IMR-90 (cell line): Measurements from ENCODE around the gene EYS. TPM values are rescaled to one million over a fixed set of nuclear protein-coding genes. Genes with fewer than 3 reads are reported as not detected.

Source experiments
- ATAC-seq: fragments of 200-7000 bp; cut with Tn5 transposase; 2 replicates; pipeline ENCODE4 v1.9.1; 2020; ENCODE audit warnings: low read depth, mild to moderate bottlenecking, moderate library complexity
- BruUV-seq: library from RNA; stranded (reverse); fragments of 400-500 nt; replicated peaks from 2 replicates; lab custom pipeline; 2021; lab: Mats Ljungman, UMichigan
- CTCF ChIA-PET: fragments of 300-600 bp; formaldehyde crosslinking; extraction: SDS; loops from one replicate; lab custom pipeline; 2021; ENCODE audit warnings: antibody characterized with exemption; lab: Yijun Ruan, JAX
- POLR2A ChIA-PET: fragments of 300-600 bp; sonication (Branson Sonifier 250); formaldehyde crosslinking; loops from one replicate; lab custom pipeline; 2022; ENCODE audit warnings: antibody characterized with exemption; ENCODE audit not compliant: unreplicated experiment; lab: Charles Lee
- DNase-seq: peaks from one replicate; pipeline ENCODE4 v3.0.0; 2013
- H2AFZ ChIP-seq: replicated peaks from 2 replicates; pipeline ENCODE3; 2013; ENCODE audit warnings: low read length, mild to moderate bottlenecking; ENCODE audit not compliant: poor library complexity
- H2AK5ac ChIP-seq: 2 replicates; pipeline ENCODE4 v1.6.1; 2013; ENCODE audit warnings: low read depth, low read length, inconsistent platforms
- H2AK9ac ChIP-seq: replicated peaks from 2 replicates; pipeline ENCODE3; 2013; ENCODE audit warnings: mild to moderate bottlenecking, low read depth, low read length, moderate library complexity; ENCODE audit not compliant: poor library complexity
- H2BK120ac ChIP-seq: 2 replicates; pipeline ENCODE4 v1.6.1; 2013; ENCODE audit warnings: low read depth, low read length, inconsistent platforms
- H2BK15ac ChIP-seq: 3 replicates; pipeline ENCODE4 v1.6.1; 2013; ENCODE audit warnings: low read depth, low read length, inconsistent platforms
- H2BK20ac ChIP-seq: 2 replicates; pipeline ENCODE4 v1.6.1; 2013; ENCODE audit warnings: low read depth, mild to moderate bottlenecking, inconsistent platforms, low read length, moderate library complexity
- H2BK5ac ChIP-seq: 2 replicates; pipeline ENCODE4 v1.6.1; 2013; ENCODE audit warnings: mild to moderate bottlenecking, low read depth, low read length, inconsistent platforms; ENCODE audit not compliant: poor library complexity, severe bottlenecking
- H3K14ac ChIP-seq: replicated peaks from 2 replicates; pipeline ENCODE4 v1.6.1; 2013; ENCODE audit warnings: low read depth, low read length, inconsistent platforms
- H3K18ac ChIP-seq: 2 replicates; pipeline ENCODE4 v1.6.1; 2013; ENCODE audit warnings: low read depth, low read length, control low read depth
- H3K23ac ChIP-seq: 2 replicates; pipeline ENCODE4 v1.6.1; 2013; ENCODE audit warnings: low read depth, low read length, inconsistent platforms
- H3K27ac ChIP-seq: 2 replicates; pipeline ENCODE4 v1.5.1; 2013; ENCODE audit warnings: mild to moderate bottlenecking, control low read depth, low read length; ENCODE audit not compliant: insufficient read depth
- H3K27me3 ChIP-seq: 2 replicates; pipeline ENCODE4 v1.6.1; 2013; ENCODE audit warnings: low read length; ENCODE audit not compliant: control insufficient read depth, insufficient read depth
- H3K36me3 ChIP-seq: 2 replicates; pipeline ENCODE4 v1.6.1; 2013; ENCODE audit warnings: low read length, mixed read lengths; ENCODE audit not compliant: control insufficient read depth, insufficient read depth
- H3K4ac ChIP-seq: 2 replicates; pipeline ENCODE4 v1.6.1; 2013; ENCODE audit warnings: low read depth, low read length, inconsistent platforms
- H3K4me1 ChIP-seq: 2 replicates; pipeline ENCODE4 v1.6.1; 2013; ENCODE audit warnings: low read length, mixed read lengths; ENCODE audit not compliant: control insufficient read depth, insufficient read depth
- H3K4me2 ChIP-seq: 2 replicates; pipeline ENCODE4 v1.6.1; 2013; ENCODE audit warnings: low read depth, mild to moderate bottlenecking, control low read depth, low read length, moderate library complexity
- H3K4me3 ChIP-seq: 2 replicates; pipeline ENCODE4 v1.5.1; 2013; ENCODE audit warnings: low read depth, mild to moderate bottlenecking, control low read depth, low read length, moderate library complexity; ENCODE audit not compliant: insufficient read depth
- H3K56ac ChIP-seq: 2 replicates; pipeline ENCODE4 v1.6.1; 2013; ENCODE audit warnings: low read length, inconsistent platforms; ENCODE audit not compliant: insufficient read depth; ENCODE audit errors: extremely low read depth
- H3K79me1 ChIP-seq, 2 experiments: 2 replicates each; pipeline ENCODE4 v1.6.1; 2013; ENCODE audit warnings: low read length in 2 of 2, inconsistent platforms in 1 of 2, low read depth in 1 of 2
- H3K9ac ChIP-seq: 2 replicates; pipeline ENCODE4 v1.6.1; 2013; ENCODE audit warnings: low read depth, low read length, control low read depth
- H3K9me1 ChIP-seq: 2 replicates; pipeline ENCODE4 v1.6.1; 2013; ENCODE audit warnings: low read length, inconsistent platforms; ENCODE audit not compliant: insufficient read depth
- H3K9me3 ChIP-seq: 2 replicates; pipeline ENCODE4 v1.6.1; 2013; ENCODE audit warnings: low read length; ENCODE audit not compliant: control insufficient read depth, insufficient read depth
- H4K20me1 ChIP-seq: 2 replicates; pipeline ENCODE4 v1.6.1; 2013; ENCODE audit warnings: low read length, inconsistent platforms; ENCODE audit not compliant: insufficient read depth
- H4K5ac ChIP-seq: 2 replicates; pipeline ENCODE4 v1.6.1; 2013; ENCODE audit warnings: mild to moderate bottlenecking, low read depth, low read length, control low read depth
- H4K8ac ChIP-seq, 2 experiments: 2 replicates each; pipeline ENCODE4 v1.6.1; 2013; ENCODE audit warnings: low read depth in 2 of 2, low read length in 2 of 2, control low read depth in 1 of 2, inconsistent platforms in 1 of 2
- H4K91ac ChIP-seq: 2 replicates; pipeline ENCODE4 v1.6.1; 2013; ENCODE audit warnings: low read depth, low read length, inconsistent platforms; ENCODE audit not compliant: insufficient read depth
- MAFK ChIP-seq: IDR thresholded peaks from 2 replicates; pipeline ENCODE4 v1.6.1; 2012; ENCODE audit warnings: low read depth, low read length, improper control_type of control experiment
- POLR2A ChIP-seq: IDR thresholded peaks from 2 replicates; pipeline ENCODE4 v1.6.1; 2012; ENCODE audit warnings: mild to moderate bottlenecking, low read depth, low read length
- WGBS, 2 experiments: methylation state at CpG; one replicate each; pipeline versions ENCODE4 v1.1.5 to v1.1.7; 2013; ENCODE audit warnings: missing lambda C conversion rate in 2 of 2; ENCODE audit not compliant: insufficient read length in 1 of 2; ENCODE audit errors: extremely low coverage in 2 of 2; 5-methylcytosine and 5-hydroxymethylcytosine counted together
- dilution Hi-C: fragments of 300-500 bp; cut with HindIII; formaldehyde crosslinking; loops from one replicate; pipeline ENCODE4 v1.14.3; 2018; ENCODE audit warnings: low sequenced_read_pairs; ENCODE audit not compliant: unreplicated experiment
- in situ Hi-C: fragments of 300-500 bp; cut with MboI; formaldehyde crosslinking; loops from 3 replicates; pipeline ENCODE4 v1.14.3; 2019; ENCODE audit warnings: low sequenced_read_pairs, inconsistent platforms, mixed read lengths
- intact Hi-C: fragments of 100-400 bp; cut with micrococcal nuclease; formaldehyde crosslinking; loops from 2 replicates; pipeline ENCODE4 v1.10.0; 2022
- polyA plus RNA-seq, 3 experiments: library from polyadenylated mRNA; depleted of rRNA; stranded (reverse); fragments of >200 nt; gene quantifications; 2 replicates each; pipeline ENCODE4 v1.2.3, GENCODE V29; 2012; ENCODE audit warnings: low replicate concordance in 1 of 3
- total RNA-seq: library from RNA; depleted of rRNA; stranded (reverse); fragments of >200 nt; gene quantifications from 2 replicates; pipeline ENCODE4 v1.2.3, GENCODE V29; 2012

Gene EYS
- total and polyA plus RNA-seq, 2 of the 4 experiments (the other 2 are of a cell fraction), result under 0.01 TPM; not detected in 1

DNA sequence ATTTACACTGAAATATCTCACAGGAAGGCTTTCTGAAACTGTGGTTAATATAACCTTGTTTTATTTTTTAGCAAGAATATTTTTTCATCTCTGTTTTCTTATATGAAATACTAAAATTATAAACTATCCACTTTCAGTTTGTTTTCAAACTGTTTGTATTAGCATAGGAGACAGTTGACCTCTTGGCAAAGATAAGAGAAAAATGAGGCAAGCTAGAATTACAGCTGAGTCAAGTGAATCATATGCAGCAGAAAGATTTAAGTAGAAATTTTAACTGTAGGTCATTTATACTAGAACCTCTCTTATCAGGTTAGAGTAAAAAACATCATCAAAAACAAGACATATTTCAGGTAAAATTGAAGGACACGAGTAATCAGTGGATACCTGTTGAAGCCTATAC is 1278.8 kb downstream of the EYS start:
- H3K4me1 ChIP-seq, result no peaks in the 10 kb centered on the region
- no peak overlapping the region for H2BK15ac ChIP-seq
- H4K91ac ChIP-seq, result no peak overlapping the region
- no peak overlapping the region for H3K4ac ChIP-seq
- H2BK5ac ChIP-seq, result no peak overlapping the region
- no peak overlapping the region for H3K56ac ChIP-seq
- H2AK9ac ChIP-seq, result no peak overlapping the region
- H3K23ac ChIP-seq, result no peak overlapping the region
- POLR2A ChIA-PET, result no interaction called here
- no peak overlapping the region for H2BK120ac ChIP-seq
- no peak overlapping the region for H3K18ac ChIP-seq
- H4K8ac ChIP-seq, result no peak overlapping the region
- intact Hi-C loops, result no loop called here
- no peak overlapping the region for H4K5ac ChIP-seq
- TF ChIP-seq MAFK (no peak), POLR2A (no peak)
- no peaks in the 10 kb centered on the region for H3K27me3 ChIP-seq
- H3K79me1 ChIP-seq, result no peaks in the 10 kb centered on the region
- no TSS peak for BruUV-seq
- no peaks in the 10 kb centered on the region for H3K9me1 ChIP-seq
- no CpG with 5 or more reads among the region's 1 CpG for WGBS, 2 experiments
- H3K9me3 ChIP-seq, result no peaks in the 10 kb centered on the region
- no peak overlapping the region for H2BK20ac ChIP-seq
- dilution Hi-C loops, result no loop called here
- no peaks in the 10 kb centered on the region for H3K36me3 ChIP-seq
- no peak overlapping the region for H3K14ac ChIP-seq
- no peaks in the 10 kb centered on the region for H4K20me1 ChIP-seq
- H3K27ac ChIP-seq, result no peak overlapping the region
- no peak overlapping the region for H2AFZ ChIP-seq
- H3K4me2 ChIP-seq, result no peak overlapping the region
- H3K9ac ChIP-seq, result no peak overlapping the region
- H2AK5ac ChIP-seq, result no peak overlapping the region
- no peak overlapping the region for H3K4me3 ChIP-seq
- in situ Hi-C loops, result no loop called here
- CTCF ChIA-PET, result no interaction called here
- ATAC-seq (no peak), DNase-seq (no peak)
